Erythroblast (primary cell): ENCODE data around the gene SNCB.

Source experiments
- DNase-seq, 2 experiments: peaks; one replicate each; lab custom pipeline; 2025; lab: John Stamatoyannopoulos, UW
- GATA1 ChIP-seq: IDR thresholded peaks from 2 replicates; pipeline ENCODE4 v1.6.1; 2011; ENCODE audit warnings: low read depth, mild to moderate bottlenecking, control low read depth, low read length, moderate library complexity
- POLR2A ChIP-seq: IDR thresholded peaks from 2 replicates; pipeline ENCODE4 v1.6.1; 2011; ENCODE audit warnings: mild to moderate bottlenecking, low read length

The SNCB gene

DNA sequence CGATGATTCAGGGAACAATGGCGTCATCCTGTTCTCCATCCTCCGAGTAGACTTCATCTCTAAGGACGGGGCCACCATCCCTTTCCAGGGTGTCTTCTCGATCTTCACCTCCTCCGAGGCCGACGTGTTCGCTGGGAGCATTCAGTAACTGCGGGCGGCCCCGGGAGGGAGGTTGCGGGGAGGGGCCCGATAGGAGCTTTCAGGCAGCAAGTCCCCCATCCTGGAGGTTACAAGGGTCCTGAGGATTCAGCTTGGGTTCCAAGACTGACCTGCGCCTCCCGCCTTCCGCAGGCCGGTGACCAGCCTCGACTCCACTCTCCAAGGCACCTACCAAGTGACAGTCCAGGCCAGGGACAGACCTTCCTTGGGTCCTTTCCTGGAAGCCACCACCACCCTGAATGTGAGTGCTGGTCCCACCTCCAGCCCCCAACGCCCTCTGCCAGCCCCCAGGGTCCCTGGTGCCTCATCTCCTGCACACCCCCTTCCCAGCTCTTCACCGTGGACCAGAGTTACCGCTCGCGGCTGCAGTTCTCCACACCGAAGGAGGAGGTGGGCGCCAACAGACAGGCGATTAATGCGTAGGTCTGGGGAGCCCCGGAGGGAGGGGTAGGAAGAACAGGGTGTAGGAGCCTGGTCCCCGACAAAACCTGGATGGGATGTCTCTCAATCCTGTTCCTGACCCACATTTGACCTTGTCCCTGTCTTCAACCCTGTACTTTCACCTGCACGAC lies 41.1 kb downstream of the SNCB start:
- TF ChIP-seq POLR2A = no peak
- no peak for TF ChIP-seq GATA1
- DNase-seq = no peak

DNA sequence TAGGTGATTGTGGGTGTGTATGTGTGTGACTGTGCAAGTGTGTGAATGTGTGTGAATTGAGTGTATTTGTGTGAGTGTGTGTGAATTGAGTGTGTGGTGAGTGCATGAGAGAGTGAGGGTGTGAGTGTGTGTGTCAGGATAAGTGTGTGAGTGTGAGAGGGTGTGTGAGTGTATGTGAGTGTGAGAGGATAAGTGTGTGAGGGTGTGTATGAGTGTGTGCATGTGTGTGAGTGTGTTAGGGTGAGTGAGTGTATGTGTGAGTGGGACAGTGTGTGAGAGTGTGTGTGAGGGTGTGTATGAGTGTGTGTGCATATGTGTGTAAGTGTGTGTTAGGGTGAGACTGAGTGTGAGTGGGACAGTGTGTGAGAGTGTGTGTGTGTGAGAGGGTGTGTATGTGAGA lies 42.0 kb downstream of the SNCB start:
- no peak for DNase-seq
- TF ChIP-seq GATA1 = no peak
- TF ChIP-seq POLR2A = no peak

DNA sequence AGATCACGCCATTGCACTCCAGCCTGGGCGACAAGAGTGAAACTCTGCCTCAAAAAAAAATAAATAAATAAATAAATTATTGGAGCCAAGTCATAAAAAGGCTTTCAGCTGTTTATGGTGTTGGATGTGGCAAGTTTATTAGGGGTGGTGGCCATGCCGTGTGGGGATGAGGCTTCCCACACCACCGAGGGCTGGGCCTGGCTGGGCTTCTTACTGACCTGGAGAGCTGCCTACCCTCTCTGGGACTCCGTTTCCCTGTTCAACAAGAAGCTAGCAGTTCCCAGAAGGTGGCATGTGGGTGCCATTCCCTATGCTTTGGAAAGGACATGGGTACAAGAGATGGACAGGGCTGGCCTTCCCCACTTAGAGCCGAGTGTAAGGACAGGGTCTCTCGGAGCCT lies 42.9 kb downstream of the SNCB start:
- DNase-seq = no peak
- TF ChIP-seq GATA1 (no peak), POLR2A (no peak)

DNA sequence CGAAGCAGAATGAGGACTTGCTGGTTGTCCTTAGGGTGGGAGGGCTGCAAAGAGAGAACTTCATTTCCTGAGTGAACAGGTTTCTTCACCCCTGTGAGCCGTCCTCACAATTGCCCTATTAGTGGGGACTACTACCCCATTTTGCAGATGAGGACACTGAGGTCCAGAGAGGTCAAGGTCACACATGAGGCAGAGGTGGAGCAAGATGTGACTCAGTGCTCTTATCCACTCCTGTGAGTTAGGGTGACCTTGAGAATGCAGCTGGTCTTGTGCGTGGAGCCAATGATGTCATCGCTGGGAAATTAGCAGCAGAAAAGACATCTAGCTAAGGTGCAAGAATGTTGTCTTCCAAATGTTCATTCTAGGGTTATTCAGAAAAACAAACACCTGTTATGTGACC lies 47.3 kb downstream of the SNCB start:
- TF ChIP-seq POLR2A (no peak), GATA1 (no peak)
- no peak for DNase-seq

DNA sequence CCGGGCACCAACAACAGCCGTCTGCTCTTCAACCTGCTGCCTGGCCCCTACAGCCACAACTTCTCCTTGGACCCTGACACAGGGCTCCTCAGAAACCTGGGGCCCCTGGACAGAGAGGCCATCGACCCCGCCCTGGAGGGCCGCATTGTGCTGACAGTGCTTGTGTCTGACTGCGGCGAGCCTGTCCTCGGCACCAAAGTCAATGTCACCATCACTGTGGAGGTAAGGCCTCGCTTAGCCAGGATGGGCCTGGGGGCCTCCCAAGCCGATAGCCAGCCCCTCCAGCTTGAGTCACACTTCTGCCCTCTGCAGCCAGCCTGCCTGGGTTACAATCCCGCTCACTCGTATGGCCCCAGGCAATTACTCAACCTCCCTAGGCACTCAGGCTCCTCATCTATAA lies 49.0 kb downstream of the SNCB start:
- no peak for TF ChIP-seq POLR2A
- DNase-seq = no peak

DNA sequence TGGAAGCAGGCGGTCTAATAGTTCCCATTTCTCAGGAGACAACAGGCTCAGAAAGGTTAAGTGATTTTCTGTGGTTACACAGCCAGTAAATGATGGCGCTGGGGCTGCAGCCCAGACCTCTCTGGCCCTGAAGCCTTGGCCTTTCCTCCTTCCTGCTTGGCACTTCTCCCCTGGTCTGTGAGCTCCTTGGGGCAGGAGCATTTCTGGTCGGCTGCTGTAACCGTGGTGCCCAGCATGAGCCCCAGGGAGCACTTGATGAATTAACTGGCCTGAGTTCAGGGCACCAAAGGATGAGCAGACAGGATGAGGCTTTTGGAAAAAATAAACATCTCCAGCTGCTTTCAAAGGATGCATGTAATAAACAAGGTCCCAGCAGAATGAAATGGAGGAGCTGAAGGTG lies 51.0 kb downstream of the SNCB start:
- TF ChIP-seq POLR2A (no peak), GATA1 (no peak)
- no peak for DNase-seq

DNA sequence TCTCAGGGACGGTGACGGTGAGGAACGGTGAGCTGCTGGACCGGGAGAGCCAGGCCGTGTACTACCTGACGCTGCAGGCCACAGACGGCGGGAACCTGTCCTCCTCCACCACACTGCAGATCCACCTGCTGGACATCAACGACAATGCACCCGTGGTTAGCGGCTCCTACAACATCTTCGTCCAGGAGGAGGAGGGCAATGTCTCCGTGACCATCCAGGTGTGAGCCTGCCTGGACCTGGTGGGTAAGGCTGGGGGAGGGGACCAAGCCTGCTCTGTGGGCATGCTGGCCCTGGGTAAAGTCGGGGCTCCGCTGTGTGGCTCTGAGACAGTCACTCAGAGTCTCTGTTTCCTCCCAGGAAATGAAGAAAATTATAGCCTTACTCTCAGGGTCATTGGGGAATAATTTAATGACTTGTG lies 51.9 kb downstream of the SNCB start:
- DNase-seq = peak; percentile 55 to 65
- TF ChIP-seq POLR2A (no peak), GATA1 (no peak)

DNA sequence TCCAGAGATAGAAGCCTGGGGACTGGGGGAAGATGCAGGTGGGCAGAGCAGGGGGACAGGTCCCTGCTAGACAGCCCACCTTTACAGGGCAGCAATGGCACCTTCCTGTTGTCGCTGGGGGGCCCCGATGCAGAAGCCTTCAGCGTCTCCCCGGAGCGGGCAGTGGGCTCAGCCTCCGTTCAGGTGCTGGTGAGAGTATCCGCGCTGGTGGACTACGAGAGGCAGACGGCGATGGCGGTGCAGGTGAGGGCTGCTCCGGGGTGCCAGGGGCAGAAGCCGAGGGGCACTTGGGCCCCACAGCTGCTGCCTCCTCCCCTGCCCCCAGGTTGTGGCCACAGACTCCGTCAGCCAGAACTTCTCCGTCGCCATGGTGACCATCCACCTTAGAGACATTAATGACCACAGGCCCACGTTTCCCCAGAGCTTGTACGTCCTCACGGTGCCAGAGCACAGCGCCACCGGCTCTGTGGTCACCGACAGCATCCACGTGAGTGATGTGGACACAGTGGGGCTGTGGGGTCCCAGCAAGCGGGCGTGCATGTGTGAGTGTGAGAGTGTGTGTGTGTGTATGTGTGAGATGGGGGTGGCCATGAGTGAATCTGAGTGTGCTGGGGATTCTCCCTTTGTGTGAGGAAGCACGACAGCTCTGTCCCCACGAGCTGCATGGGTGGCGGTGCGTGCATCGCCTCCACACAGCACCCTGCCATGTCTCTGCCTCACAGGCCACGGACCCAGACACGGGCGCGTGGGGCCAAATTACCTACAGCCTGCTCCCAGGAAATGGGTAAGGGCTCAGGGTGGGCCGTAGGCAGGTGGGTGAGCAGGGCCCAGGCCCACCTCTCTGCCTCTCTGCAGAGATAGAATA lies 52.8 kb downstream of the SNCB start:
- no peak for DNase-seq
- TF ChIP-seq POLR2A (no peak), GATA1 (no peak)

DNA sequence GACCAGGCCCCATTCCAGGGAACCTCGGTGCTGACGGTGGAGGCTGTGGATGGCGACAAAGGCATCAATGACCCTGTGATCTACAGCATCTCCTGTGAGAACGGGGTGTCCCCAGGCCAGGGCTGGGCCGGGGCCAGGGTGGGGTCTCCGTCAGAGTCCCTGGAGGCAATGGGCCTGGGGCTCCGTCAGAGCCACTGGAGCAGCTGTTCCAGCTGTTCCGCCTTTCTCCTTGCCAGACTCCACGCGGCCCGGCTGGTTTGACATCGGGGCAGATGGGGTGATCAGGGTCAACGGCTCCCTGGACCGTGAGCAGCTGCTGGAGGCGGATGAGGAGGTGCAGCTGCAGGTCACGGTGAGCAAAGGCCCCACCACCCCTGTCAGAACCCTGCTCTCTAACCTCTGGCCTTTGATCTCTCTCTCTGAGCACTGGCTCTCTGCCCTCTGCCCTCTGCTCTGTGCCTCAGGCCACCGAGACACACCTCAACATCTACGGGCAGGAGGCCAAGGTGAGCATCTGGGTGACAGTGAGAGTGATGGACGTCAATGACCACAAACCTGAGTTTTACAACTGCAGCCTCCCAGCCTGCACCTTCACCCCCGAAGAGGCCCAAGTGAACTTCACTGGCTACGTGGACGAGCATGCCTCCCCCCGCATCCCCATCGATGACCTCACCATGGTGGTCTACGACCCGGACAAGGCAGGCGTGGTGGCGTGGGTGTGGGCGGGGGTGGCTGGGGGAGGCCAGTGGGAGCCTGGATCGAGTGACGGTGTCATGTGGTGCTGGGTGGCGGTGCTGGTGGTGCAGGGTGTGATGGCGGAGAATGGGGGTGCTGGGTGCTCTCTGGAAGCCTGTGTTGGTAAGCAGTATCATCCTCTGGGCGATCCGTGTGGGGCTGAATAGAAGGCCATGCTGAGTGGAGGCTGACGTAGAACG lies 54.6 kb downstream of the SNCB start:
- no peak for DNase-seq
- TF ChIP-seq POLR2A (no peak), GATA1 (no peak)

DNA sequence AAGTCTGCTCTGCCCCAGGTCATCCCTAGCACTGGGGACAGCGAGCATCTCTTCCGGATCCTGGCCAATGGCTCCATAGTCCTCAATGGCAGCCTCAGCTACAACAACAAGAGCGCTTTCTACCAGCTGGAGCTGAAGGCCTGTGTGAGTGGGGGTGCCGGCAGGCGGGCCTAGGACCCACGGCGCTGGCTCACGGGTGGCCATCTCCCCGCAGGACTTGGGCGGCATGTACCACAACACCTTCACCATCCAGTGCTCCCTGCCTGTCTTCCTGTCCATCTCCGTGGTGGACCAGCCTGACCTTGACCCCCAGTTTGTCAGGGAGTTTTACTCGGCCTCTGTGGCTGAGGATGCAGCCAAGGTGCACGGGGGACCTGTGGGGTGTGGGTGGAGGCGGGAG lies 55.3 kb downstream of the SNCB start:
- no peak for DNase-seq
- no peak for TF ChIP-seq POLR2A
- TF ChIP-seq GATA1 = no peak

DNA sequence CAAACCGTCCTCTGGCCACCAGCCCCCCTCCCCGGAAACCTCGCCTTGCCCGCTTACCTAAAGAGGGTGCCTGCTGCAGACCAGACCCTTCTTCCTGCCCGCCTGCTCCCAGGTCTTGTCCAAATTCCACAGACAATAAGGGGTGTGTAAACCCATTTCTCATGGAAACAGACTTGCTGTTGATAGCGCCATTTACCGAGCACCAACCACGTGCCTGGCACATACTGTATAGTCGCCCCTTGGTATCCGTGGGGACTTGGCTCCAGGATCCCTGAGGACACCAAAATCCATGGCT lies 56.1 kb downstream of the SNCB start:
- TF ChIP-seq GATA1 = no peak
- peak in 1 of 2 experiments; percentile 43 for DNase-seq

DNA sequence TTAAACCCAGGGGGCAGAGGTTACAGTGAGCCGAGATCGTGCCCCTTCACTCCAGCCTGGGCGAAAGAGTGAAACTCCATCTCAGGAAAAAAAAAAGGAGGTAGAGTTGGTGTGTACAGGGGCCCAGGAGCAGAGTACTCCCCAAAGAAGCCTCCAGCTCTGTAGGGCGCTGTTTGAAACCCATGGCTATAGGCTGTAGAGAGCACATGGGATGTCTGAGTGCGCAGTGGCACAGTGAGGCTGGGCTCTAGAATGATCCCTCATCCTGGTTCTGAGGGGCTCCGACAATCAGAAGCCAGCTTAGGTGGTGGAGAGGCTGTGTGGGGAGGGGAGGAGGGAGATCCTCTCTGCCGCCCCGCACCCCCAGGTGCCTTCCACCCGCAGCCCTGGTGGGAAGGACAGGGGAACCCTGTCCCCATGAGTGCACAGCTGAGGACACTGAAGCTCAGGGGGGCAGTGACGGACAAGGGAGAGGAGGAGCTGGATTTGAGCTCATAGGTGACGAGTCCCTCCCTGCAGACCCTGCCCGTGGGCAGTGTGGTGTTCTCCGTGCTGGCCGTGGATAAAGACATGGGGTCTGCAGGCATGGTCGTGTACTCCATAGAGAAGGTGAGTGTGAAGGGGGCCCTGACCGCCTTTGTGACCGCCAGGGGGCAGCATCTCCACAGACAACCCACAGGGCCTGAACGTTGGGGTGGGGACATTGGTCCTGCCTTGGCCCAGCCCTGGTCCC lies 56.6 kb downstream of the SNCB start:
- TF ChIP-seq GATA1 (no peak), POLR2A (no peak)
- peak; percentile 63 to 81 for DNase-seq
